K562 (cell line): Measurements from ENCODE around the gene KRTAP10-11. TPM values are rescaled to one million over a fixed set of nuclear protein-coding genes. Genes with fewer than 3 reads are reported as not detected.

Experiments used
- ATAC-seq: fragments of 200-7000 bp; cut with Tn5 transposase; 3 replicates; pipeline ENCODE4 v1.9.1; 2020; ENCODE audit warnings: moderate library complexity
- BruUV-seq: library from RNA; stranded (reverse); fragments of 400-500 nt; replicated peaks from 2 replicates; lab custom pipeline; 2021; lab: Mats Ljungman, UMichigan
- CTCF ChIA-PET: fragments of 300-600 bp; formaldehyde crosslinking; extraction: SDS; loops from one replicate; lab custom pipeline; 2021; ENCODE audit warnings: low intra/inter-chr PET ratio; lab: Yijun Ruan, JAX
- POLR2A ChIA-PET: fragments of 300-600, 350-650 bp; sonication (Branson Sonifier 250); formaldehyde crosslinking; extraction: SDS; loops from one replicate; lab custom pipeline; 2021; ENCODE audit warnings: antibody characterized with exemption, inconsistent platforms; lab: Yijun Ruan, JAX
- DNase-seq, 4 experiments: peaks; one replicate each; pipeline versions ENCODE4 v3.0.0 to v3.0.0-alpha.2; 2011 to 2018; ENCODE audit warnings: low spot score in 3 of 4, mixed read lengths in 3 of 4; ENCODE audit errors: extremely low read depth in 1 of 4
- FAIRE-seq: peaks from 2 replicates; lab custom pipeline; 2011; peaks lifted over from hg19 to GRCh38; lab: Jason Lieb, UNC
- H2AFZ ChIP-seq: 2 replicates; pipeline ENCODE4 v1.6.0; 2011; ENCODE audit warnings: low read depth, low read length, control low read depth, inconsistent platforms
- H3K27ac ChIP-seq: fragments of 200-600 bp; 3 replicates; pipeline ENCODE4 v1.8.0; 2011; ENCODE audit warnings: low read depth, mild to moderate bottlenecking, control low read depth, inconsistent platforms, low read length, moderate library complexity, mixed read lengths; ENCODE audit errors: extremely low read depth
- H3K27me3 ChIP-seq, 2 experiments: fragments of 300-600 bp in 1 of 2; 2 replicates in 1 of 2; 3 replicates in 1 of 2; pipeline versions ENCODE4 v1.6.0 to v1.8.0; 2011; ENCODE audit warnings: inconsistent platforms in 2 of 2, low read length in 2 of 2, mild to moderate bottlenecking in 1 of 2, mixed read lengths in 1 of 2, moderate library complexity in 1 of 2; ENCODE audit not compliant: control insufficient read depth in 2 of 2, insufficient read depth in 2 of 2
- H3K36me3 ChIP-seq: fragments of 300-600 bp; 3 replicates; pipeline ENCODE4 v1.8.0; 2011; ENCODE audit warnings: mild to moderate bottlenecking, low read length, inconsistent platforms; ENCODE audit not compliant: control insufficient read depth, insufficient read depth
- H3K4me1 ChIP-seq, 2 experiments: fragments of 200-600 bp in 1 of 2; replicated peaks in 1 of 2; 2 replicates in 1 of 2; 3 replicates in 1 of 2; pipeline versions ENCODE4 v1.5.1 to v1.8.0; 2011; ENCODE audit warnings: inconsistent platforms in 2 of 2, low read length in 2 of 2, mild to moderate bottlenecking in 1 of 2, mixed read lengths in 1 of 2, moderate library complexity in 1 of 2; ENCODE audit not compliant: control insufficient read depth in 2 of 2, insufficient read depth in 2 of 2
- H3K4me2 ChIP-seq: 2 replicates; pipeline ENCODE4 v1.6.1; 2011; ENCODE audit warnings: low read length, control low read depth, inconsistent platforms, mixed read lengths; ENCODE audit not compliant: insufficient read depth
- H3K4me3 ChIP-seq: fragments of 200-600 bp; sonication (generic), shearing (Covaris generic); 2 replicates; pipeline ENCODE4 v1.5.1; 2016; ENCODE audit warnings: control low read depth, inconsistent platforms
- H3K79me2 ChIP-seq: fragments of 200-600 bp; 3 replicates; pipeline ENCODE4 v1.8.0; 2011; ENCODE audit warnings: low read length, inconsistent platforms; ENCODE audit not compliant: control insufficient read depth, insufficient read depth
- H3K9ac ChIP-seq, 2 experiments: 2 replicates each; pipeline versions ENCODE4 v1.6.0 to v1.6.1; 2011; ENCODE audit warnings: low read depth in 2 of 2, low read length in 2 of 2, control low read depth in 1 of 2, inconsistent platforms in 1 of 2, mild to moderate bottlenecking in 1 of 2, mixed read lengths in 1 of 2; ENCODE audit not compliant: insufficient read depth in 1 of 2
- H3K9me1 ChIP-seq: one replicate; pipeline ENCODE4 v1.6.0; 2011; ENCODE audit warnings: inconsistent platforms, mild to moderate bottlenecking, low read length, moderate library complexity; ENCODE audit not compliant: control insufficient read depth, insufficient read depth
- H3K9me3 ChIP-seq: replicated peaks from 2 replicates; pipeline ENCODE4 v1.5.1; 2011; ENCODE audit warnings: low read depth, low read length, inconsistent platforms; ENCODE audit not compliant: control insufficient read depth, insufficient read depth
- H4K20me1 ChIP-seq: replicated peaks from 2 replicates; pipeline ENCODE4 v1.6.1; 2011; ENCODE audit warnings: low read length, inconsistent platforms, mixed read lengths; ENCODE audit not compliant: control insufficient read depth, insufficient read depth
- CBX3 ChIP-seq, 2 experiments: IDR thresholded peaks; 1 replicate in 1 of 2; 2 replicates in 1 of 2; pipeline ENCODE4 v1.6.1; 2012; ENCODE audit warnings: inconsistent platforms in 2 of 2, low read length in 2 of 2, borderline replicate concordance in 1 of 2, control low read depth in 1 of 2
- E2F4 ChIP-seq: sonication (generic); formaldehyde crosslinking; IDR thresholded peaks from 2 replicates; pipeline ENCODE4 v1.8.0; 2022; ENCODE audit warnings: mild to moderate bottlenecking, low read depth, missing genetic modification reagents
- ELK3 ChIP-seq: fragments of 450-650 bp; formaldehyde crosslinking; IDR thresholded peaks from 2 replicates; pipeline ENCODE4 v1.4.0; 2020; ENCODE audit warnings: mild to moderate bottlenecking
- FOXP4 ChIP-seq: sonication (generic); formaldehyde crosslinking; IDR thresholded peaks from 2 replicates; pipeline ENCODE4 v1.8.0; 2022; ENCODE audit warnings: mild to moderate bottlenecking, missing genetic modification reagents, borderline replicate concordance
- KLF6 ChIP-seq: fragments of 250-450 bp; sonication (Bioruptor Pico); IDR thresholded peaks from 2 replicates; pipeline ENCODE4 v1.4.0; 2020; ENCODE audit warnings: mild to moderate bottlenecking, moderate library complexity, borderline replicate concordance
- NELFE ChIP-seq: IDR thresholded peaks from 2 replicates; pipeline ENCODE4 v1.6.1; 2011; ENCODE audit warnings: mild to moderate bottlenecking; ENCODE audit not compliant: insufficient read depth, insufficient read length
- PHF8 ChIP-seq: fragments of 200-600 bp; sonication (generic); IDR thresholded peaks from 2 replicates; pipeline ENCODE4 v1.6.1; 2012; ENCODE audit warnings: mixed run types, mild to moderate bottlenecking, inconsistent platforms, low read length, moderate library complexity, borderline replicate concordance
- PTTG1 ChIP-seq: fragments of 450-650 bp; IDR thresholded peaks from 2 replicates; pipeline ENCODE4 v1.6.1; 2016; ENCODE audit warnings: low read depth, mild to moderate bottlenecking, missing genetic modification characterization, missing compliant biosample characterization
- RBM39 ChIP-seq: fragments of 200-400 bp; formaldehyde crosslinking; optimal IDR thresholded peaks from 2 replicates; pipeline ENCODE3; 2018; ENCODE audit warnings: low read depth, low read length
- SMARCA4 ChIP-seq: fragments of 450-650 bp; IDR thresholded peaks from 2 replicates; pipeline ENCODE4 v1.6.1; 2016
- TAL1 ChIP-seq: fragments of 450-650 bp; IDR thresholded peaks from 2 replicates; pipeline ENCODE4 v1.6.1; 2016; ENCODE audit warnings: mild to moderate bottlenecking
- YBX1 ChIP-seq: fragments of 450-650 bp; IDR thresholded peaks from 2 replicates; pipeline ENCODE4 v1.7.1; 2016; ENCODE audit warnings: mild to moderate bottlenecking
- ZNF124 ChIP-seq: sonication (generic); formaldehyde crosslinking; IDR thresholded peaks from 2 replicates; pipeline ENCODE4 v1.8.1; 2022; ENCODE audit warnings: missing genetic modification reagents
- ZNF134 ChIP-seq: fragments of 250-450 bp; sonication (Bioruptor Pico); conservative IDR thresholded peaks from 2 replicates; pipeline ENCODE4 v1.4.0; 2020
- ZNF584 ChIP-seq: fragments of 200-800 bp; sonication (Bioruptor generic); IDR thresholded peaks from 2 replicates; pipeline ENCODE4 v1.6.1; 2016; ENCODE audit warnings: low read depth, mild to moderate bottlenecking, missing genetic modification characterization, missing compliant biosample characterization
- WGBS: fragments of 100-300 bp; shearing (Covaris generic); methylation state at CpG from one replicate; pipeline ENCODE4 v1.1.6; 2016; ENCODE audit warnings: low coverage, mixed read lengths; ENCODE audit not compliant: insufficient coverage; ENCODE audit errors: missing lambda C conversion rate; 5-methylcytosine and 5-hydroxymethylcytosine counted together
- in situ Hi-C: fragments of 300-500 bp; cut with MboI; formaldehyde crosslinking; loops from 4 replicates; pipeline ENCODE4 v1.15.0; 2018; ENCODE audit warnings: inconsistent platforms, mixed read lengths
- intact Hi-C: fragments of 100-400 bp; cut with micrococcal nuclease; formaldehyde crosslinking; loops from 2 replicates; pipeline ENCODE4 v1.14.2; 2022
- polyA plus RNA-seq, 8 experiments: library from polyadenylated mRNA; depleted of rRNA in 4 of 8; stranded (reverse) in 5 of 8; unstranded in 3 of 8; fragments of >200 nt; fragmentation: Nextera tagmentation in 2 of 8; fragmentation: Illumina TruSeq in 1 of 8; extraction: Ambion mirVana in 2 of 8; extraction: Trizol in 1 of 8; gene quantifications; 2 replicates each; pipeline versions ENCODE4 v1.2.1 to v1.2.3, GENCODE V29; 2011 to 2014; ENCODE audit warnings: inconsistent platforms in 1 of 8, missing spikeins in 1 of 8
- total RNA-seq, 7 experiments: library from RNA; depleted of rRNA in 6 of 7; stranded (reverse); fragments of >200 nt in 6 of 7; fragmentation: Illumina TruSeq in 2 of 7; extraction: Trizol in 2 of 7; gene quantifications; 2 replicates each; pipeline versions ENCODE4 v1.2.1 to v1.2.3, GENCODE V29; 2011 to 2021; ENCODE audit warnings: low replicate concordance in 1 of 7
- TF ChIP-seq, protein P1 (sequence below): fragments of 250-450 bp; sonication (Bioruptor Pico); IDR thresholded peaks from 2 replicates; pipeline ENCODE4 v1.8.0; 2022; ENCODE audit warnings: moderate library complexity, mild to moderate bottlenecking, inconsistent platforms
- TF ChIP-seq, protein P2 (sequence below): fragments of 450-650 bp; formaldehyde crosslinking; conservative IDR thresholded peaks from 2 replicates; pipeline ENCODE4 v1.4.0; 2022; ENCODE audit warnings: mild to moderate bottlenecking, missing genetic modification characterization

The KRTAP10-11 gene
- total and polyA plus RNA-seq, 9 of the 15 experiments (the other 6 are each of a cell fraction or from before 2014, with no cell fraction given) = not detected

DNA sequence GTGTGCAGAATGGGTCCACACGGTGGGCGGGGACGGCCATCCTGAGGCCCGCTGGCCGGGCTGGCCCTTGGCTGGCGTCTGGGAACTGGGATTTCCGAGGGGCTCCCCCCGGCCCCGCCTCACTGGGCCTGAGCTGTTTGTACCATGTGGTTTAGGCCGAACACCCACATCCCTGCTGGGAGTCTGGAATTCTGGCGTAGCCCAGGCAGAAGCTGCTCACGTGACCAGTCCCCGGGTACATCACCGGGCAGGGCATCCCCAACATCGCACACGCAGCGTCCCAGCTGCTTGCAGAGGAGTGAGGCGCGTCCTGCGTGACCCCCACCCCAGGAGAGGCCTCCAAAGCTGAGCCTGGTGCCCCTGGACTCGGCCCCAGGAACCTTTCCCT lies 43.8 kb upstream of the KRTAP10-11 start:
- POLR2A ChIA-PET = interaction anchor here (0.9 kb wide), 1 partner anchor 8 kb away, joined by 3 read pairs; no protein-coding TSS in a partner anchor
- TF ChIP-seq KLF6 (CRISPR knock-in tag) (no peak), PHF8 (no peak), ZNF124 (CRISPR knock-in tag) (no peak), NELFE (no peak), RBM39 (no peak), ZNF134 (CRISPR knock-in tag) (no peak), YBX1 (no peak), CBX3 (IDR thresholded peaks at IDR 0.05; ENCODE audit: borderline replicate concordance in 1 of 2, low read length in 2 of 2) (no peak), FOXP4 (CRISPR knock-in tag) (no peak), SMARCA4 (no peak), ZNF584 (CRISPR knock-in tag) (no peak), PTTG1 (no peak), ELK3 (CRISPR knock-in tag) (no peak), TAL1 (no peak), E2F4 (CRISPR knock-in tag) (no peak)
- TF ChIP-seq, protein P1, sequence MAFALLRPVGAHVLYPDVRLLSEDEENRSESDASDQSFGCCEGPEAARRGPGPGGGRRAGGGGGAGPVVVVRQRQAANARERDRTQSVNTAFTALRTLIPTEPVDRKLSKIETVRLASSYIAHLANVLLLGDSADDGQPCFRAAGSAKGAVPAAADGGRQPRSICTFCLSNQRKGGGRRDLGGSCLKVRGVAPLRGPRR (CRISPR knock-in tag) = no peak
- TF ChIP-seq, protein P2, sequence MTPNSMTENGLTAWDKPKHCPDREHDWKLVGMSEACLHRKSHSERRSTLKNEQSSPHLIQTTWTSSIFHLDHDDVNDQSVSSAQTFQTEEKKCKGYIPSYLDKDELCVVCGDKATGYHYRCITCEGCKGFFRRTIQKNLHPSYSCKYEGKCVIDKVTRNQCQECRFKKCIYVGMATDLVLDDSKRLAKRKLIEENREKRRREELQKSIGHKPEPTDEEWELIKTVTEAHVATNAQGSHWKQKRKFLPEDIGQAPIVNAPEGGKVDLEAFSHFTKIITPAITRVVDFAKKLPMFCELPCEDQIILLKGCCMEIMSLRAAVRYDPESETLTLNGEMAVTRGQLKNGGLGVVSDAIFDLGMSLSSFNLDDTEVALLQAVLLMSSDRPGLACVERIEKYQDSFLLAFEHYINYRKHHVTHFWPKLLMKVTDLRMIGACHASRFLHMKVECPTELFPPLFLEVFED (CRISPR knock-in tag) = no peak
- TF ChIP-seq, all 486 proteins: peak for 0
- in situ Hi-C loops = no loop called here

More for the DNA sequence above, 43.8 kb upstream of the KRTAP10-11 start:
- intact Hi-C loops = no loop called here
- Histone ChIP-seq H3K9ac (no peak overlapping the region), H4K20me1 (no peaks in the 10 kb centered on the region), H3K27ac (no peak overlapping the region), H3K9me1 (no peaks in the 10 kb centered on the region), H3K9me3 (no peaks in the 10 kb centered on the region), H3K36me3 (no peaks in the 10 kb centered on the region), H3K4me2 (no peak overlapping the region), H2AFZ (no peak overlapping the region), H3K4me1 (peaks cover 0 to 16% of the 10 kb centered on the region in 2 experiments; a peak in 1 of 5 replicates), H3K79me2 (no peaks in the 10 kb centered on the region), H3K27me3 (peaks cover 9 to 43% of the 10 kb centered on the region in 2 experiments), H3K4me3 (no peak overlapping the region)
- DNase-seq (no peak), FAIRE-seq (no peak), ATAC-seq (no peak)
- WGBS = 6% methylated on average over 19 of the region's 21 CpGs
- BruUV-seq = no TSS peak
- CTCF ChIA-PET = no interaction called here
